ENCODE results near the gene CRYBG3. TPM values are rescaled to one million over a fixed set of nuclear protein-coding genes. Genes with fewer than 3 reads are reported as not detected.

Gene CRYBG3
- total RNA-seq, 1 donor from 2014 or later: 13.5 TPM

GRCh38 chr3:97838393-97838792, 16.6 kb downstream of the CRYBG3 start:
- no peak overlapping the region for H3K4me3 Mint-ChIP-seq
- H3K9me3 Mint-ChIP-seq: peaks cover 4% of the 10 kb centered on the region
- DNase-seq (ENCODE audit: extremely low spot score, unreplicated experiment): no peak
- H3K36me3 Mint-ChIP-seq: no peaks in the 10 kb centered on the region
- no peak for TF ChIP-seq CTCF (conservative IDR thresholded peaks at IDR 0.05)
- no peak overlapping the region for H3K27ac Mint-ChIP-seq
- H3K27me3 Mint-ChIP-seq: no peaks in the 10 kb centered on the region
- H3K4me1 Mint-ChIP-seq (ENCODE audit: unreplicated experiment): peaks cover 13% of the 10 kb centered on the region

GRCh38 chr3:97839944-97840343, 18.1 kb downstream of the CRYBG3 start:
- Mint-ChIP-seq H3K36me3 (peaks cover 4% of the 10 kb centered on the region), H3K4me1 (ENCODE audit: unreplicated experiment) (peaks cover 13% of the 10 kb centered on the region), H3K9me3 (peaks cover 4% of the 10 kb centered on the region), H3K4me3 (no peak overlapping the region), H3K27me3 (no peaks in the 10 kb centered on the region), H3K27ac (no peak overlapping the region)
- TF ChIP-seq CTCF (conservative IDR thresholded peaks at IDR 0.05): no peak
- no peak for DNase-seq (ENCODE audit: extremely low spot score, unreplicated experiment)

GRCh38 chr3:97841304-97841703, 19.5 kb downstream of the CRYBG3 start:
- Mint-ChIP-seq H3K4me3 (no peak overlapping the region), H3K27me3 (no peaks in the 10 kb centered on the region), H3K36me3 (peaks cover 4% of the 10 kb centered on the region), H3K4me1 (ENCODE audit: unreplicated experiment) (peaks cover 4% of the 10 kb centered on the region), H3K27ac (no peak overlapping the region), H3K9me3 (peaks cover 4% of the 10 kb centered on the region)
- DNase-seq (ENCODE audit: extremely low spot score, unreplicated experiment): no peak
- TF ChIP-seq CTCF (conservative IDR thresholded peaks at IDR 0.05): no peak

- Mint-ChIP-seq H3K27me3 (no peaks in the 10 kb centered on the region), H3K4me1 (ENCODE audit: unreplicated experiment) (peaks cover 4% of the 10 kb centered on the region), H3K27ac (no peak overlapping the region), H3K36me3 (peaks cover 7% of the 10 kb centered on the region), H3K4me3 (no peak overlapping the region), H3K9me3 (peaks cover 4% of the 10 kb centered on the region)
- no peak for TF ChIP-seq CTCF (conservative IDR thresholded peaks at IDR 0.05)
- no peak for DNase-seq (ENCODE audit: extremely low spot score, unreplicated experiment)
Observed at GRCh38 chr3:97841956-97842355, 20.1 kb downstream of the CRYBG3 start.

- Mint-ChIP-seq H3K4me3 (no peak overlapping the region), H3K27ac (no peak overlapping the region), H3K36me3 (peaks cover 13% of the 10 kb centered on the region), H3K9me3 (peaks cover 4% of the 10 kb centered on the region), H3K4me1 (ENCODE audit: unreplicated experiment) (no peaks in the 10 kb centered on the region), H3K27me3 (peaks cover 4% of the 10 kb centered on the region)
- no peak for TF ChIP-seq CTCF (conservative IDR thresholded peaks at IDR 0.05)
- no peak for DNase-seq (ENCODE audit: extremely low spot score, unreplicated experiment)
Observed at GRCh38 chr3:97848779-97849178, 27.0 kb downstream of the CRYBG3 start.

- DNase-seq (ENCODE audit: extremely low spot score, unreplicated experiment): no peak
- Mint-ChIP-seq H3K4me3 (no peak overlapping the region), H3K27ac (no peak overlapping the region), H3K27me3 (peaks cover 10% of the 10 kb centered on the region), H3K9me3 (peaks cover 6% of the 10 kb centered on the region), H3K36me3 (peaks cover 5% of the 10 kb centered on the region), H3K4me1 (ENCODE audit: unreplicated experiment) (no peaks in the 10 kb centered on the region)
- no peak for TF ChIP-seq CTCF (conservative IDR thresholded peaks at IDR 0.05)
Observed at GRCh38 chr3:97857401-97857800, 35.6 kb downstream of the CRYBG3 start.
